Mucosa of descending colon (tissue), 3 donors: ENCODE data around the gene HAUS6. TPM values are rescaled to one million over a fixed set of nuclear protein-coding genes. Genes with fewer than 3 reads are reported as not detected.
"Not testable (repeated sequence)": the region's sequence is repeated elsewhere in the genome, so short reads cannot be mapped to it uniquely, and the experiment has no call there.

Experiments
- ATAC-seq: fragments of 200-7000 bp; cut with Tn5 transposase; one replicate; pipeline ENCODE4 v1.9.1; 2020; ENCODE audit warnings: mild to moderate bottlenecking, moderate library complexity
- DNase-seq, 3 donors: peaks; one replicate each; pipeline ENCODE4 v3.0.0-alpha.2; 2020
- H3K36me3 ChIP-seq: fragments of 200-600 bp; one replicate; pipeline ENCODE4 v1.8.0; 2021; ENCODE audit warnings: low read depth, mild to moderate bottlenecking
- H3K4me1 ChIP-seq: fragments of 200-600 bp; one replicate; pipeline ENCODE4 v1.8.0; 2021; ENCODE audit warnings: low read depth, mild to moderate bottlenecking
- H3K4me3 ChIP-seq: fragments of 200-600 bp; one replicate; pipeline ENCODE4 v1.8.0; 2021; ENCODE audit warnings: mild to moderate bottlenecking
- H3K9me3 ChIP-seq: fragments of 200-600 bp; one replicate; pipeline ENCODE4 v1.8.0; 2021; ENCODE audit warnings: mild to moderate bottlenecking
- CTCF ChIP-seq: fragments of 200-600 bp; IDR thresholded peaks from one replicate; pipeline ENCODE4 v1.8.0; 2022; ENCODE audit warnings: antibody characterized with exemption, mild to moderate bottlenecking
- intact Hi-C, 2 donors: fragments of 100-400 bp; cut with DNase I in 1 of 2; cut with micrococcal nuclease in 1 of 2; formaldehyde crosslinking; loops; one replicate each; pipeline versions ENCODE4 v1.11.0 to v1.11.1; 2022; cut with DNase I, micrococcal nuclease
- total RNA-seq, 3 donors: library from RNA; stranded (reverse); fragmentation: NEBNext Ultra II Directional in 2 of 3; extraction: Animal tissue kit (Norgen Biotek cat#: 25700) in 2 of 3; gene quantifications; one replicate each; pipeline versions ENCODE4 v1.2.1 to v1.2.4, GENCODE V29; 2021 to 2023
- donor health status: DM: no; HTN: no; CAD: no; lungs with moderate emphysema.
- donor health status: DM: no; HTN: no; CAD: no.
- donor health status: DM: no; HTN: yes; CAD: no.

Gene HAUS6
- total RNA-seq, 3 donors from 2014 or later, result 4.8 to 9.6 (median 8.8) TPM

GRCh38 chr9:19114680-19115270 lies 12.1 kb upstream of the HAUS6 start:
- intact Hi-C loops, result loop anchor here in 1 of 2 donors (10.0 kb wide), 1 partner anchor 50 kb away; no protein-coding TSS in a partner anchor
- H3K4me1 ChIP-seq, result no peaks in the 10 kb centered on the region
- no peak overlapping the region for H3K4me3 ChIP-seq
- no peaks in the 10 kb centered on the region for H3K36me3 ChIP-seq
- no peaks in the 10 kb centered on the region for H3K9me3 ChIP-seq
- no peak for DNase-seq
- no peak for ATAC-seq
- no peak for TF ChIP-seq CTCF

- Histone ChIP-seq H3K9me3 (no peaks in the 10 kb centered on the region), H3K36me3 (no peaks in the 10 kb centered on the region), H3K4me3 (no peak overlapping the region), H3K4me1 (no peaks in the 10 kb centered on the region)
- DNase-seq (no peak), ATAC-seq (no peak)
- no peak for TF ChIP-seq CTCF
- intact Hi-C loops, result loop anchor here in 1 of 2 donors (10.0 kb wide), 1 partner anchor 51 kb away; no protein-coding TSS in a partner anchor
Observed at GRCh38 chr9:19113964-19114679, 11.4 kb upstream of the HAUS6 start.

- not testable (repeated sequence) for H3K36me3 ChIP-seq, DNase-seq, H3K4me1 ChIP-seq, ATAC-seq, H3K9me3 ChIP-seq, H3K4me3 ChIP-seq
- intact Hi-C loops, result loop anchor here in 1 of 2 donors (10.0 kb wide), 1 partner anchor 52 kb away; no protein-coding TSS in a partner anchor
Observed at GRCh38 chr9:19113064-19113611, 10.4 kb upstream of the HAUS6 start.

GRCh38 chr9:19108038-19108437 lies 5.3 kb upstream of the HAUS6 start:
- TF ChIP-seq CTCF, result no peak
- no peak for DNase-seq
- ATAC-seq, result no peak
- no peak overlapping the region for H3K4me3 ChIP-seq
- intact Hi-C loops, result no loop called here
- H3K9me3 ChIP-seq, result no peaks in the 10 kb centered on the region
- H3K36me3 ChIP-seq, result no peaks in the 10 kb centered on the region
- H3K4me1 ChIP-seq, result no peaks in the 10 kb centered on the region

GRCh38 chr9:19104515-19105282 lies 2.0 kb upstream of the HAUS6 start:
- no peaks in the 10 kb centered on the region for H3K36me3 ChIP-seq
- peaks cover 8% of the 10 kb centered on the region for H3K4me1 ChIP-seq
- H3K9me3 ChIP-seq, result no peaks in the 10 kb centered on the region
- ATAC-seq, result peak; percentile 47
- no peak for TF ChIP-seq CTCF
- peak in 1 of 3 donors; percentile 36 for DNase-seq
- intact Hi-C loops, result loop anchor here in 1 of 2 donors (5.0 kb wide), 1 partner anchor 353 kb away; no protein-coding TSS in a partner anchor
- no peak overlapping the region for H3K4me3 ChIP-seq
